Activated naive CD8-positive, alpha-beta T cell (primary cell): ENCODE results near the gene BICDL1.

ENCODE experiments used
- H3K27ac Mint-ChIP-seq: one replicate; pipeline ENCODE4 v1.8.0; 2021; ENCODE audit warnings: mixed read lengths
- H3K27me3 Mint-ChIP-seq: one replicate; pipeline ENCODE4 v1.8.0; 2021; ENCODE audit warnings: mixed read lengths
- H3K36me3 Mint-ChIP-seq: one replicate; pipeline ENCODE4 v1.8.0; 2021; ENCODE audit warnings: mixed read lengths
- H3K4me1 Mint-ChIP-seq: one replicate; pipeline ENCODE4 v1.8.0; 2021; ENCODE audit warnings: low read depth, mixed read lengths
- H3K4me3 Mint-ChIP-seq: one replicate; pipeline ENCODE4 v1.8.0; 2021; ENCODE audit warnings: mild to moderate bottlenecking, mixed read lengths
- H3K9me3 Mint-ChIP-seq: one replicate; pipeline ENCODE4 v1.8.0; 2021; ENCODE audit warnings: low read depth, mixed read lengths

Gene BICDL1

GRCh38 chr12:120141336-120141735 is 152.3 kb downstream of the BICDL1 start:
- H3K27ac Mint-ChIP-seq, result no peak overlapping the region
- H3K4me1 Mint-ChIP-seq, result no peaks in the 10 kb centered on the region
- peaks cover 4% of the 10 kb centered on the region for H3K36me3 Mint-ChIP-seq
- H3K27me3 Mint-ChIP-seq, result no peaks in the 10 kb centered on the region
- H3K4me3 Mint-ChIP-seq, result no peak overlapping the region
- H3K9me3 Mint-ChIP-seq, result no peaks in the 10 kb centered on the region

- H3K4me3 Mint-ChIP-seq, result no peak overlapping the region
Observed at GRCh38 chr12:120142231-120142877, 153.3 kb downstream of the BICDL1 start.

More at GRCh38 chr12:120142231-120142877, 153.3 kb downstream of the BICDL1 start:
- H3K4me1 Mint-ChIP-seq, result no peaks in the 10 kb centered on the region
- no peak overlapping the region for H3K27ac Mint-ChIP-seq
- no peaks in the 10 kb centered on the region for H3K27me3 Mint-ChIP-seq
- H3K36me3 Mint-ChIP-seq, result peaks cover 4% of the 10 kb centered on the region
- H3K9me3 Mint-ChIP-seq, result no peaks in the 10 kb centered on the region
